ENCODE data around the gene OTUD4. TPM values are rescaled to one million over a fixed set of nuclear protein-coding genes. Genes with fewer than 3 reads are reported as not detected.

Gene OTUD4
- total RNA-seq, 4 donors from 2014 or later: 10.5 to 46.0 (median 27.6) TPM

GRCh38 chr4:145131848-145132247 lies 48.5 kb downstream of the OTUD4 start:
- 79 to 86% methylated on average over 12 of the region's 12 CpGs for WGBS, 2 donors (ENCODE audit: low coverage in 1 of 2)
- in situ Hi-C loops (cut with MboI; ENCODE audit: low pct_ligation_motif_present in 1 of 4, low pct_unique_long_range_greater_than_20kb in 1 of 4, low sequenced_read_pairs in 3 of 4): no loop called here
- DNase-seq: no peak
- Histone ChIP-seq H3K9me3 (no peaks in the 10 kb centered on the region), H3K4me3 (no peak overlapping the region), H3K36me3 (peaks cover 0 to 24% (median 9%) of the 10 kb centered on the region in 4 donors), H3K27me3 (no peaks in the 10 kb centered on the region), H3K27ac (no peak overlapping the region), H3K4me1 (peaks cover 0 to 9% (median 2%) of the 10 kb centered on the region in 4 donors)
- intact Hi-C loops (cut with DNase I; ENCODE audit: low total_unique reads): no loop called here
- TF ChIP-seq POLR2AphosphoS5 (IDR thresholded peaks at IDR 0.05): no peak

GRCh38 chr4:145130788-145131399 lies 49.5 kb downstream of the OTUD4 start:
- in situ Hi-C loops (cut with MboI; ENCODE audit: low pct_ligation_motif_present in 1 of 4, low pct_unique_long_range_greater_than_20kb in 1 of 4, low sequenced_read_pairs in 3 of 4) (no loop called here), intact Hi-C loops (cut with DNase I; ENCODE audit: low total_unique reads) (no loop called here)
- no peak for TF ChIP-seq POLR2AphosphoS5 (IDR thresholded peaks at IDR 0.05)
- no peak for DNase-seq
- H3K27me3 ChIP-seq: no peaks in the 10 kb centered on the region
- H3K9me3 ChIP-seq: no peaks in the 10 kb centered on the region
- H3K36me3 ChIP-seq: peaks cover 0 to 29% (median 12%) of the 10 kb centered on the region in 4 donors
- H3K4me3 ChIP-seq: no peak overlapping the region
- H3K4me1 ChIP-seq: peaks cover 0 to 6% (median 2%) of the 10 kb centered on the region in 4 donors
- 66 to 71% methylated on average over 2 of the region's 2 CpGs for whole genome bisulfite sequencing, 2 donors (ENCODE audit: low coverage in 1 of 2)
- H3K27ac ChIP-seq: no peak overlapping the region

- Histone ChIP-seq H3K9me3 (no peaks in the 10 kb centered on the region), H3K36me3 (peaks cover 0 to 36% (median 15%) of the 10 kb centered on the region in 4 donors), H3K27ac (no peak overlapping the region), H3K4me3 (no peak overlapping the region), H3K4me1 (peaks cover 0 to 5% (median 2%) of the 10 kb centered on the region in 4 donors), H3K27me3 (no peaks in the 10 kb centered on the region)
- DNase-seq: no peak
- TF ChIP-seq POLR2A (IDR thresholded peaks at IDR 0.05) (no peak), POLR2AphosphoS5 (IDR thresholded peaks at IDR 0.05) (no peak), EP300 (IDR thresholded peaks at IDR 0.05; ENCODE audit: low read depth) (no peak), CTCF (IDR thresholded peaks at IDR 0.05) (no peak)
- in situ Hi-C loops (cut with MboI; ENCODE audit: low pct_ligation_motif_present in 1 of 4, low pct_unique_long_range_greater_than_20kb in 1 of 4, low sequenced_read_pairs in 3 of 4): no loop called here
- intact Hi-C loops (cut with DNase I; ENCODE audit: low total_unique reads): no loop called here
These were observed 50.3 kb downstream of the OTUD4 start for GRCh38 chr4:145130130-145130529.

GRCh38 chr4:145125396-145125795 lies 55.0 kb downstream of the OTUD4 start:
- H3K9me3 ChIP-seq: no peaks in the 10 kb centered on the region
- no peak overlapping the region for H3K27ac ChIP-seq

GRCh38 chr4:145108128-145108527 lies 72.3 kb downstream of the OTUD4 start:
- intact Hi-C loops (cut with DNase I; ENCODE audit: low total_unique reads) (no loop called here), in situ Hi-C loops (cut with MboI; ENCODE audit: low pct_ligation_motif_present in 1 of 4, low pct_unique_long_range_greater_than_20kb in 1 of 4, low sequenced_read_pairs in 3 of 4) (loop anchor here in 1 of 4 donors (25.0 kb wide), 1 partner anchor 1596 kb away; the partner anchor contains the start of gene SMARCA5)
- H3K27me3 ChIP-seq: no peaks in the 10 kb centered on the region
- peaks cover 0 to 75% (median 37%) of the 10 kb centered on the region in 4 donors for H3K36me3 ChIP-seq
- no peak overlapping the region for H3K4me3 ChIP-seq
- TF ChIP-seq EP300 (IDR thresholded peaks at IDR 0.05; ENCODE audit: low read depth): no peak
- TF ChIP-seq POLR2AphosphoS5 (IDR thresholded peaks at IDR 0.05): no peak
- no peak for TF ChIP-seq POLR2A (IDR thresholded peaks at IDR 0.05)
- TF ChIP-seq CTCF (IDR thresholded peaks at IDR 0.05): no peak
- H3K27ac ChIP-seq: no peak overlapping the region
- DNase-seq: no peak
- H3K9me3 ChIP-seq: no peaks in the 10 kb centered on the region
- H3K4me1 ChIP-seq: peaks cover 0 to 4% (median 0%) of the 10 kb centered on the region in 4 donors

More at GRCh38 chr4:145125396-145125795, 55.0 kb downstream of the OTUD4 start:
- Histone ChIP-seq H3K27me3 (no peaks in the 10 kb centered on the region), H3K4me3 (no peak overlapping the region), H3K4me1 (no peaks in the 10 kb centered on the region), H3K36me3 (peaks cover 0 to 72% (median 31%) of the 10 kb centered on the region in 4 donors)
- in situ Hi-C loops (cut with MboI; ENCODE audit: low pct_ligation_motif_present in 1 of 4, low pct_unique_long_range_greater_than_20kb in 1 of 4, low sequenced_read_pairs in 3 of 4): no loop called here
- 96% methylated on average over 2 of the region's 2 CpGs for WGBS, 2 donors (ENCODE audit: low coverage in 1 of 2)
- DNase-seq: no peak
- no peak for TF ChIP-seq CTCF (IDR thresholded peaks at IDR 0.05)
- TF ChIP-seq POLR2AphosphoS5 (IDR thresholded peaks at IDR 0.05): no peak
- no peak for TF ChIP-seq POLR2A (IDR thresholded peaks at IDR 0.05)
- TF ChIP-seq EP300 (IDR thresholded peaks at IDR 0.05; ENCODE audit: low read depth): no peak
- intact Hi-C loops (cut with DNase I; ENCODE audit: low total_unique reads): no loop called here
